ENCODE data around the gene TMEM255A. TPM values are rescaled to one million over a fixed set of nuclear protein-coding genes. Genes with fewer than 3 reads are reported as not detected.

TMEM255A gene
- total and polyA plus RNA-seq, 2 of the 4 experiments (the other 2 are of a cell fraction), result 0.03 TPM; not detected in 1

DNA sequence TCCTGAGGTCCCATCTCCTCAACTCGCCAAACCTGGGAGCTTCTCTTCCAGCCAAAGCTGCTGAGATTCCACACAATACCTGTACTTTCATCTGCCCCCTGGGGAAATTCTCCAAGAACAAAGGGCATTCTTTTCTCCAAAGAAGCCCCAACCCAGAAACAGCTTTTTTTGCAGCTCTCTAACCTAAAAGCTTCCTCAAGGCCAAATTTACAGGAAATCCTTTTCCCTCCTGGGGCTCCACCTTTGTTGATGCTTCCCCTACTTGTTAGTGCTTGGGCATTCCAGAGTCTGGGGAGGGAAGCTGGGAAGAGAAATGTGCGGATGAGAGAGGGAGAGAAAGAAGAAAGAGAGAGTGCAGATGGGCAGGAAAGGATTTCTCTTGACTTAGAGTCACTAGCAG is 36.3 kb downstream of the TMEM255A start:
- BruUV-seq (replicated peaks), result no TSS peak
- Histone ChIP-seq H4K91ac (ENCODE audit: insufficient read depth, low read depth, low read length) (no peak overlapping the region), H2BK5ac (ENCODE audit: low read depth, low read length, poor library complexity, severe bottlenecking) (no peak overlapping the region), H3K18ac (ENCODE audit: low read depth, low read length) (no peak overlapping the region), H3K14ac (replicated peaks; ENCODE audit: low read depth, low read length) (no peak overlapping the region), H3K4me2 (ENCODE audit: low read depth, low read length) (no peak overlapping the region), H3K9me1 (ENCODE audit: insufficient read depth, low read length) (no peaks in the 10 kb centered on the region), H2AK5ac (ENCODE audit: low read depth, low read length) (no peak overlapping the region), H4K5ac (ENCODE audit: low read depth, low read length) (no peak overlapping the region), H3K4me3 (ENCODE audit: insufficient read depth, low read depth, low read length) (no peak overlapping the region), H4K8ac (ENCODE audit: low read depth in 2 of 2, low read length in 2 of 2) (no peak overlapping the region), H2AK9ac (replicated peaks; ENCODE audit: low read depth, low read length, poor library complexity) (no peak overlapping the region), H3K9ac (ENCODE audit: low read depth, low read length) (no peak overlapping the region), H3K27me3 (ENCODE audit: control insufficient read depth, insufficient read depth, low read length) (no peaks in the 10 kb centered on the region), H3K9me3 (ENCODE audit: control insufficient read depth, insufficient read depth, low read length) (no peaks in the 10 kb centered on the region), H2BK120ac (ENCODE audit: low read depth, low read length) (no peak overlapping the region), H3K27ac (ENCODE audit: insufficient read depth, low read length) (no peak overlapping the region), H4K20me1 (ENCODE audit: insufficient read depth, low read length) (no peaks in the 10 kb centered on the region), H3K36me3 (ENCODE audit: control insufficient read depth, insufficient read depth, low read length) (no peaks in the 10 kb centered on the region), H3K79me1 (ENCODE audit: low read depth in 1 of 2, low read length in 2 of 2) (no peaks in the 10 kb centered on the region), H2AFZ (replicated peaks; ENCODE audit: low read length, poor library complexity) (no peak overlapping the region), H2BK20ac (ENCODE audit: low read depth, low read length) (no peak overlapping the region), H3K23ac (ENCODE audit: low read depth, low read length) (no peak overlapping the region), H3K56ac (ENCODE audit: extremely low read depth, insufficient read depth, low read length) (no peak overlapping the region), H3K4me1 (ENCODE audit: control insufficient read depth, insufficient read depth, low read length) (no peaks in the 10 kb centered on the region), H2BK15ac (ENCODE audit: low read depth, low read length) (no peak overlapping the region), H3K4ac (ENCODE audit: low read depth, low read length) (no peak overlapping the region)
- WGBS, 2 experiments (ENCODE audit: extremely low coverage in 2 of 2, insufficient read length in 1 of 2), result 0% methylated on average over 1 of the region's 2 CpGs; no CpG with 5 or more reads in 1 of the 2 experiments
- DNase-seq (no peak), ATAC-seq (ENCODE audit: low read depth) (no peak)
- dilution Hi-C loops (cut with HindIII; ENCODE audit: low sequenced_read_pairs, unreplicated experiment) (no loop called here), in situ Hi-C loops (cut with MboI; ENCODE audit: low sequenced_read_pairs) (no loop called here), intact Hi-C loops (cut with micrococcal nuclease) (no loop called here)
- TF ChIP-seq CEBPB (IDR thresholded peaks at IDR 0.05; ENCODE audit: low read depth, low read length) (no peak), RFX5 (IDR thresholded peaks at IDR 0.05; ENCODE audit: low read depth, low read length) (no peak), SMC3 (IDR thresholded peaks at IDR 0.05; ENCODE audit: low read depth, low read length) (no peak), BHLHE40 (IDR thresholded peaks at IDR 0.05; ENCODE audit: low read depth, low read length) (no peak), POLR2A (IDR thresholded peaks at IDR 0.05; ENCODE audit: low read depth, low read length) (no peak), MAZ (IDR thresholded peaks at IDR 0.05; ENCODE audit: borderline replicate concordance, low read depth, low read length) (no peak), CHD1 (IDR thresholded peaks at IDR 0.05; ENCODE audit: low read depth, low read length) (no peak), MAFK (IDR thresholded peaks at IDR 0.05; ENCODE audit: low read depth, low read length) (no peak), FOS (IDR thresholded peaks at IDR 0.05; ENCODE audit: low read depth, low read length) (no peak), NFE2L2 (IDR thresholded peaks at IDR 0.05; ENCODE audit: low read depth, low read length) (no peak), MXI1 (IDR thresholded peaks at IDR 0.05; ENCODE audit: borderline replicate concordance, low read depth, low read length) (no peak), RCOR1 (IDR thresholded peaks at IDR 0.05; ENCODE audit: insufficient replicate concordance, low read length) (no peak), RAD21 (IDR thresholded peaks at IDR 0.05; ENCODE audit: low read length) (no peak), ELK1 (IDR thresholded peaks at IDR 0.05; ENCODE audit: borderline replicate concordance, low read depth, low read length) (no peak)
- TF ChIP-seq, protein P1, sequence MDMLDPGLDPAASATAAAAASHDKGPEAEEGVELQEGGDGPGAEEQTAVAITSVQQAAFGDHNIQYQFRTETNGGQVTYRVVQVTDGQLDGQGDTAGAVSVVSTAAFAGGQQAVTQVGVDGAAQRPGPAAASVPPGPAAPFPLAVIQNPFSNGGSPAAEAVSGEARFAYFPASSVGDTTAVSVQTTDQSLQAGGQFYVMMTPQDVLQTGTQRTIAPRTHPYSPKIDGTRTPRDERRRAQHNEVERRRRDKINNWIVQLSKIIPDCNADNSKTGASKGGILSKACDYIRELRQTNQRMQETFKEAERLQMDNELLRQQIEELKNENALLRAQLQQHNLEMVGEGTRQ (IDR thresholded peaks at IDR 0.05; ENCODE audit: low read depth, low read length), result no peak
- TF ChIP-seq, protein P2, sequence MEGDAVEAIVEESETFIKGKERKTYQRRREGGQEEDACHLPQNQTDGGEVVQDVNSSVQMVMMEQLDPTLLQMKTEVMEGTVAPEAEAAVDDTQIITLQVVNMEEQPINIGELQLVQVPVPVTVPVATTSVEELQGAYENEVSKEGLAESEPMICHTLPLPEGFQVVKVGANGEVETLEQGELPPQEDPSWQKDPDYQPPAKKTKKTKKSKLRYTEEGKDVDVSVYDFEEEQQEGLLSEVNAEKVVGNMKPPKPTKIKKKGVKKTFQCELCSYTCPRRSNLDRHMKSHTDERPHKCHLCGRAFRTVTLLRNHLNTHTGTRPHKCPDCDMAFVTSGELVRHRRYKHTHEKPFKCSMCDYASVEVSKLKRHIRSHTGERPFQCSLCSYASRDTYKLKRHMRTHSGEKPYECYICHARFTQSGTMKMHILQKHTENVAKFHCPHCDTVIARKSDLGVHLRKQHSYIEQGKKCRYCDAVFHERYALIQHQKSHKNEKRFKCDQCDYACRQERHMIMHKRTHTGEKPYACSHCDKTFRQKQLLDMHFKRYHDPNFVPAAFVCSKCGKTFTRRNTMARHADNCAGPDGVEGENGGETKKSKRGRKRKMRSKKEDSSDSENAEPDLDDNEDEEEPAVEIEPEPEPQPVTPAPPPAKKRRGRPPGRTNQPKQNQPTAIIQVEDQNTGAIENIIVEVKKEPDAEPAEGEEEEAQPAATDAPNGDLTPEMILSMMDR (conservative IDR thresholded peaks at IDR 0.05; ENCODE audit: low read depth, low read length), result no peak
- CTCF ChIA-PET, result no interaction called here
- POLR2A ChIA-PET (ENCODE audit: unreplicated experiment), result no interaction called here
